Stomach (tissue), 19 donors: ENCODE results near the gene NEMP1. TPM values are rescaled to one million over a fixed set of nuclear protein-coding genes. Genes with fewer than 3 reads are reported as not detected.

ENCODE experiments used
- DNase-seq, 2 donors: peaks; one replicate each; pipeline versions ENCODE4 v3.0.0 to v3.0.0-alpha.2; 2013 to 2019
- H3K27ac ChIP-seq, 5 donors: fragments of 200-600 bp in 4 of 5; sonication (generic) in 4 of 5; one replicate each; pipeline ENCODE4 v1.5.1; 2013 to 2019; ENCODE audit warnings: mild to moderate bottlenecking in 1 of 5, moderate library complexity in 1 of 5
- H3K27me3 ChIP-seq, 3 donors: fragments of 200-600 bp; sonication (generic); one replicate each; pipeline ENCODE4 v1.5.1; 2017 to 2019; ENCODE audit warnings: mixed run types in 1 of 3
- H3K36me3 ChIP-seq, 4 donors: fragments of 200-600 bp; sonication (generic); 1 replicate in 3 of 4; 2 replicates in 1 of 4; pipeline ENCODE4 v1.5.1; 2016 to 2019
- H3K4me1 ChIP-seq, 4 donors: fragments of 200-600 bp; sonication (generic); one replicate each; pipeline ENCODE4 v1.5.1; 2016 to 2019
- H3K4me3 ChIP-seq, 4 donors: fragments of 200-600 bp; sonication (generic) in 3 of 4; one replicate each; pipeline ENCODE4 v1.5.1; 2016 to 2019; ENCODE audit warnings: mild to moderate bottlenecking in 1 of 4
- H3K9me3 ChIP-seq, 4 donors: fragments of 200-600 bp; sonication (generic); one replicate each; pipeline ENCODE4 v1.5.1; 2016 to 2019
- CTCF ChIP-seq, 7 experiments: fragments of 450-650 bp in 4 of 7; fragments of 200-600 bp in 3 of 7; sonication (generic) in 3 of 7; IDR thresholded peaks; one replicate each; pipeline ENCODE4 v1.5.1; 2016 to 2019; ENCODE audit warnings: antibody characterized with exemption in 7 of 7, control low read depth in 2 of 7, mild to moderate bottlenecking in 1 of 7
- POLR2A ChIP-seq, 4 donors: fragments of 450-650 bp; IDR thresholded peaks; one replicate each; pipeline ENCODE4 v1.6.1; 2016; ENCODE audit warnings: antibody characterized with exemption in 4 of 4, control low read depth in 2 of 4, mild to moderate bottlenecking in 1 of 4, moderate library complexity in 1 of 4
- POLR2AphosphoS5 ChIP-seq, 3 donors: sonication (generic); formaldehyde crosslinking; IDR thresholded peaks; one replicate each; pipeline ENCODE4 v1.6.1; 2016; ENCODE audit warnings: antibody characterized with exemption in 3 of 3
- WGBS, 5 donors: extraction: QIAGEN DNeasy Blood & Tissue Kit in 3 of 5; methylation state at CpG; one replicate each; pipeline versions ENCODE4 v1.1.5 to v1.1.7; 2013 to 2018; 5-methylcytosine and 5-hydroxymethylcytosine counted together
- intact Hi-C: fragments of 100-400 bp; cut with DNase I; formaldehyde crosslinking; loops from one replicate; pipeline ENCODE4 v1.15.1; 2023; ENCODE audit warnings: low total_unique reads
- long read RNA-seq, 10 donors: transcript quantifications; one replicate each; lab custom pipeline, GENCODE V29; 2026
- polyA plus RNA-seq, 3 donors: library from polyadenylated mRNA; stranded (reverse); fragments of 200-250 nt; gene quantifications; one replicate each; pipeline ENCODE4 v1.2.3, GENCODE V29; 2013
- total RNA-seq, 5 donors: library from RNA; depleted of rRNA; stranded (reverse); fragments of >200 nt; gene quantifications; one replicate each; pipeline versions ENCODE4 v1.1.0 to v1.2.3, GENCODE V29; 2014 to 2016
- donor health status: healthy with polysubstance abuse.
- donor health status: Bipolar disorder and iron deficiency.
- donor health status: healthy.

Gene NEMP1, protein sequence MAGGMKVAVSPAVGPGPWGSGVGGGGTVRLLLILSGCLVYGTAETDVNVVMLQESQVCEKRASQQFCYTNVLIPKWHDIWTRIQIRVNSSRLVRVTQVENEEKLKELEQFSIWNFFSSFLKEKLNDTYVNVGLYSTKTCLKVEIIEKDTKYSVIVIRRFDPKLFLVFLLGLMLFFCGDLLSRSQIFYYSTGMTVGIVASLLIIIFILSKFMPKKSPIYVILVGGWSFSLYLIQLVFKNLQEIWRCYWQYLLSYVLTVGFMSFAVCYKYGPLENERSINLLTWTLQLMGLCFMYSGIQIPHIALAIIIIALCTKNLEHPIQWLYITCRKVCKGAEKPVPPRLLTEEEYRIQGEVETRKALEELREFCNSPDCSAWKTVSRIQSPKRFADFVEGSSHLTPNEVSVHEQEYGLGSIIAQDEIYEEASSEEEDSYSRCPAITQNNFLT
- total RNA-seq, result 10 to 100 TPM in 1 of 5 donors, 1 to 10 TPM in 4; 1.2 to 16.7 (median 2.7) TPM
- 1 to 10 TPM; 1.1 to 3.8 (median 2.2) TPM for polyA plus RNA-seq
- long read RNA-seq, donor 1, full-length matches to known transcripts, result 2 of 17 reads
- long read RNA-seq, donor 1, partial matches to known transcripts, result 15 of 17 reads
- long read RNA-seq, donor 1, other reads (novel, unspliced or antisense), result 0 of 17 reads
- long read RNA-seq, donor 2, full-length matches to known transcripts, result 2 of 2 reads
- long read RNA-seq, donor 2, partial matches to known transcripts, result 0 of 2 reads
- long read RNA-seq, donor 2, other reads (novel, unspliced or antisense), result 0 of 2 reads
- long read RNA-seq, donor 3, result 0 reads
- long read RNA-seq, donor 4, result 0 reads
- long read RNA-seq, donor 5, result 0 reads
- long read RNA-seq, donor 6, result 0 reads
- long read RNA-seq, donor 7, full-length matches to known transcripts, result 3 of 3 reads
- long read RNA-seq, donor 7, partial matches to known transcripts, result 0 of 3 reads
- long read RNA-seq, donor 7, other reads (novel, unspliced or antisense), result 0 of 3 reads
- long read RNA-seq, donor 8, partial matches to known transcripts, result 13 of 13 reads
- long read RNA-seq, donor 8, other reads (novel, unspliced or antisense), result 0 of 13 reads
- long read RNA-seq, donor 9, result 0 reads
- long read RNA-seq, donor 10, result 0 reads

- intact Hi-C loops, result no loop called here
Measured at GRCh38 chr12:57078519-57079404, at the start of gene NEMP1. Gene NEMP1, minus strand, starts transcription at chr12:57078791. Its CDS starts 46 bp downstream, at chr12:57078745.

DNA sequence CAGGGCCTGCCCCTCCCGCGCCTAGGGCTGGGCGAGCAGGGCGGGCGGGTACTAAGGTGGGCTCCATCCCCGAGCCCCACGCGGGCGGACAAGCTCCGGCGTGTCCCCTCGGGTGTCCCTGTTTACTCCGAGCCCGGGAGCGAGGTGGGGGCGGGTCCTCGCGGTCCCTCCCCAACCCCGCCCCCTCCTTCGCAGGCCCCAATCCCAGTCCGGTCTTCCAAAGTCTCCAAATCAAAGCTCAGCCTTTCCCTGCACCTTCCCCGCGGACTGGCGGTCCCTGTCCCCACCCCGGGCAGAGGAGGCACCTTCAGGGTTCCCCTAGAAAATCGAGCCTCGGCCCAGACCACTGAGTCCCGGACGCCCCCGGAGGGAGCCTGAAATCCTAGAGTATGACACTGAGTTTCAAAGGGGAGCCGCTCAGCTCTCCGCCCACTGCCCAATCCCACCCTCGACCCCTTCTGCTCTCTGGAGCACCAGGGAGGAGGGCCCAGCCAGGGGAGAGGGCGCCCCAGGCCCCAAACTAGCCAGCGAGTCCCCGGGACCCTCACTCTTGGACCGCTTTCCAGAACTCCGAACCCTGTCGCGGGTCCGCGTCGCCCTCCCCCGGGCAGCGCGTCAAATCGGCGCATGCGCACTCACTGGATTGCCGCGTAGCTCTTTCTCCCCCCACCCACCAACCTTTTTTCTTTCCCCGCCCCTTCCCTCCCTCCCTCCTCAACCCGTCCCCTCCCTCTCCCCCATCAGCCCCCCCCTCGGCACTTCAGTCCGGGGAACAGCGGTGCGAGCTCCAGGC is 49.3 kb upstream of the NEMP1 start, which contains the start of gene LRP1:
Gene LRP1 (plus strand): TSS at position 758 of the 793 bp plus-strand sequence. CDS start 482 bp downstream, outside the sequence.
- DNase-seq, result peak; percentile 83 to 95
- 0 to 1% (median 1%) methylated on average over 48 to 57 of the region's 57 CpGs for WGBS, 5 donors
- peak within 1 kb of the TSS; percentile 94 to 98 (median 96) for H3K27ac ChIP-seq
- TF ChIP-seq POLR2AphosphoS5 (IDR thresholded peaks at IDR 0.05) (peak; percentile 58 to 68 (median 67)), CTCF (IDR thresholded peaks at IDR 0.05) (no peak)
- peak within 1 kb of the TSS; percentile 66 to 80 (median 69) for H3K4me3 ChIP-seq
- intact Hi-C loops, result no loop called here
- H3K4me1 ChIP-seq, result peaks cover 21 to 53% (median 42%) of the 10 kb centered on the region in 4 donors
- H3K9me3 ChIP-seq, result no peaks in the 10 kb centered on the region
- H3K36me3 ChIP-seq, result no peaks in the 10 kb centered on the region
- peaks cover 0 to 13% (median 0%) of the 10 kb centered on the region in 3 donors for H3K27me3 ChIP-seq

More at GRCh38 chr12:57078519-57079404, at the start of gene NEMP1:
- no peaks in the 10 kb centered on the region for H3K27me3 ChIP-seq
- H3K36me3 ChIP-seq, result no peaks in the 10 kb centered on the region
- H3K27ac ChIP-seq, result peak within 1 kb of the TSS; percentile 34 to 87 (median 85)
- peaks cover 12 to 31% (median 19%) of the 10 kb centered on the region in 4 donors for H3K4me1 ChIP-seq
- DNase-seq, result peak; percentile 96 to 100
- no peaks in the 10 kb centered on the region for H3K9me3 ChIP-seq
- H3K4me3 ChIP-seq, result peak within 1 kb of the TSS; percentile 55 to 95 (median 77)
- TF ChIP-seq CTCF (IDR thresholded peaks at IDR 0.05), result no peak
- TF ChIP-seq POLR2AphosphoS5 (IDR thresholded peaks at IDR 0.05), result peak in 2 of 3 donors; percentile 2 to 90
- 0 to 1% (median 0%) methylated on average over 20 to 39 of the region's 39 CpGs for WGBS, 5 donors

DNA sequence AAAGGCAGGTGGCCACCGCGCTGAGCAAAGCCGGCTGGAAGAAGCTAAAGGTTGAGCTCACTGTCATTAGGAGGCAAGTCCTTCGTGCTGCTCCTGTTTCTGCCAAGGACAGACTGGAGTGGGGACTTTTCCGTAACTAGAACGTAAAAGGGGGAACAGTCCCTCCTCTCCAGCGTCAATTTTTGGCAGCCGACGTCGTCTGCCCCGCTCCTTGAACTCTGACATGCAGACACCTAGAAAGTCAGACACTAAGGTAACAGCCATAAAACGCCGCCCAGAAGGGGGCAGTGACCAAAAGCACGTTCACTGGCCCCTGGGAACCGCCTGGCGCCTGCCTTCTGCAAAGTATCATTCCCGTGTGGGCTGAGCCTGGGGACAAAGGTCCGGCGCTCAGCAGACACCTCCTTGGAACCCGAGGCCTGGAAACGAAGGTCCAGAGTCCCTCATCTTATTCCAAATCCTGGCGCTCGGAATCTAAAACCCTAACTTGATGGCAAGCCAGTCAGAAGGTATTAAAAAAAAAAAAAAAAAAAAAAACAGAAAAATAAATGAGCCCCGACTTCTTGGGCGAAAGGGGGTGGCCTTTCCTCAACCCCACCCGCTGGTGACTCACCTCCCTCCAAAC is 48.6 kb upstream of the NEMP1 start:
- no peaks in the 10 kb centered on the region for H3K36me3 ChIP-seq
- no peaks in the 10 kb centered on the region for H3K9me3 ChIP-seq
- peaks cover 0 to 13% (median 0%) of the 10 kb centered on the region in 3 donors for H3K27me3 ChIP-seq
- peaks cover 21 to 46% (median 35%) of the 10 kb centered on the region in 4 donors for H3K4me1 ChIP-seq
- DNase-seq, result peak; percentile 84 to 90
- peak overlapping the region; percentile 66 to 80 (median 69) for H3K4me3 ChIP-seq
- intact Hi-C loops, result no loop called here
- 3 to 6% (median 4%) methylated on average over 22 to 26 of the region's 26 CpGs for WGBS, 5 donors
- peak in 2 of 3 donors; percentile 26 to 55 for TF ChIP-seq POLR2AphosphoS5 (IDR thresholded peaks at IDR 0.05)
- TF ChIP-seq POLR2A (IDR thresholded peaks at IDR 0.05), result no peak
- TF ChIP-seq CTCF (IDR thresholded peaks at IDR 0.05), result peak in 2 of 7 experiments; percentile 34 to 35
- peak overlapping the region; percentile 94 to 98 (median 96) for H3K27ac ChIP-seq
